HEK293T (cell line): ENCODE results near the gene RASSF5.

ENCODE experiments used
- ARNT ChIP-seq: fragments of 450-650 bp; IDR thresholded peaks from 2 replicates; pipeline ENCODE4 v1.6.1; 2017; ENCODE audit warnings: mild to moderate bottlenecking
- BHLHE40 ChIP-seq: fragments of 450-650 bp; IDR thresholded peaks from 2 replicates; pipeline ENCODE4 v1.6.1; 2016; ENCODE audit warnings: mild to moderate bottlenecking, moderate library complexity, borderline replicate concordance
- FOXK2 ChIP-seq: fragments of 450-650 bp; IDR thresholded peaks from 2 replicates; pipeline ENCODE4 v1.6.1; 2016; ENCODE audit warnings: mild to moderate bottlenecking
- FOXM1 ChIP-seq: fragments of 450-650 bp; IDR thresholded peaks from 2 replicates; pipeline ENCODE4 v1.6.1; 2017; ENCODE audit warnings: mild to moderate bottlenecking, borderline replicate concordance
- HDGF ChIP-seq: fragments of 450-650 bp; IDR thresholded peaks from 2 replicates; pipeline ENCODE4 v1.6.1; 2017; ENCODE audit warnings: antibody characterized with exemption, borderline replicate concordance
- L3MBTL2 ChIP-seq: fragments of 450-650 bp; conservative IDR thresholded peaks from 2 replicates; pipeline ENCODE4 v1.6.1; 2016; ENCODE audit warnings: mild to moderate bottlenecking
- LEF1 ChIP-seq: fragments of 450-650 bp; IDR thresholded peaks from 2 replicates; pipeline ENCODE4 v1.6.1; 2017; ENCODE audit warnings: mild to moderate bottlenecking, borderline replicate concordance
- SP1 ChIP-seq: fragments of 450-650 bp; IDR thresholded peaks from 2 replicates; pipeline ENCODE4 v1.6.1; 2017
- TARDBP ChIP-seq: fragments of 450-650 bp; IDR thresholded peaks from 2 replicates; pipeline ENCODE4 v1.6.1; 2016
- ZNF384 ChIP-seq: fragments of 450-650 bp; IDR thresholded peaks from 2 replicates; pipeline ENCODE4 v1.6.1; 2016

GRCh38 chr1:206521127-206521526 is 13.8 kb downstream of the RASSF5 start:
- no peak for TF ChIP-seq FOXM1
- TF ChIP-seq ARNT: no peak
- TF ChIP-seq FOXK2: no peak
- TF ChIP-seq HDGF: no peak
- no peak for TF ChIP-seq ZNF384
- TF ChIP-seq BHLHE40: no peak
- no peak for TF ChIP-seq LEF1
- no peak for TF ChIP-seq L3MBTL2
- no peak for TF ChIP-seq SP1
- no peak for TF ChIP-seq TARDBP
